Kidney (tissue), 14 donors: ENCODE measurements around the gene EVI5L. TPM values are rescaled to one million over a fixed set of nuclear protein-coding genes. Genes with fewer than 3 reads are reported as not detected.

Experiments
- DNase-seq, 5 donors: peaks; one replicate each; pipeline ENCODE4 v3.0.0-alpha.2; 2013 to 2020
- FAIRE-seq: peaks from 2 replicates; lab custom pipeline; 2012; peaks lifted over from hg19 to GRCh38; lab: Jason Lieb, UNC
- H3K27ac ChIP-seq, 2 donors: one replicate each; pipeline ENCODE4 v1.7.0; 2013; ENCODE audit warnings: low read depth in 2 of 2, low read length in 2 of 2, inconsistent platforms in 1 of 2
- H3K27me3 ChIP-seq: one replicate; pipeline ENCODE4 v1.7.1; 2013; ENCODE audit warnings: low read length, inconsistent platforms; ENCODE audit not compliant: control insufficient read depth, insufficient read depth
- H3K36me3 ChIP-seq, 3 donors: one replicate each; pipeline versions ENCODE4 v1.7.0 to v1.7.1; 2013; ENCODE audit warnings: low read length in 3 of 3, control low read depth in 1 of 3, inconsistent platforms in 1 of 3; ENCODE audit not compliant: insufficient read depth in 3 of 3, control insufficient read depth in 2 of 3
- H3K4me1 ChIP-seq, 3 donors: one replicate each; pipeline versions ENCODE4 v1.7.0 to v1.7.1; 2013; ENCODE audit warnings: low read length in 3 of 3, inconsistent platforms in 1 of 3, low read depth in 1 of 3; ENCODE audit not compliant: control insufficient read depth in 2 of 3, insufficient read depth in 2 of 3
- H3K4me3 ChIP-seq, 3 donors: one replicate each; pipeline versions ENCODE4 v1.7.0 to v1.8.1; 2013; ENCODE audit warnings: low read length in 3 of 3, control low read depth in 1 of 3, inconsistent platforms in 1 of 3
- H3K9ac ChIP-seq, 3 donors: one replicate each; pipeline versions ENCODE4 v1.7.0 to v1.7.1; 2013; ENCODE audit warnings: low read length in 3 of 3, control low read depth in 1 of 3, inconsistent platforms in 1 of 3
- H3K9me3 ChIP-seq, 3 donors: one replicate each; pipeline versions ENCODE4 v1.7.0 to v1.7.1; 2013; ENCODE audit warnings: low read length in 3 of 3, control low read depth in 1 of 3, inconsistent platforms in 1 of 3; ENCODE audit not compliant: control insufficient read depth in 2 of 3, insufficient read depth in 1 of 3
- CTCF ChIP-seq: IDR thresholded peaks from 3 replicates; pipeline ENCODE4 v1.5.1; 2012; ENCODE audit warnings: mild to moderate bottlenecking, moderate library complexity, borderline replicate concordance; ENCODE audit not compliant: insufficient read depth; ENCODE audit errors: extremely low read depth
- intact Hi-C: fragments of 100-400 bp; cut with DNase I; formaldehyde crosslinking; loops from one replicate; pipeline ENCODE4 v1.11.1; 2022
- polyA plus RNA-seq: library from polyadenylated mRNA; stranded (reverse); fragments of 350-450 nt; fragmentation: Illumina TruSeq; extraction: RNeasy Lipid Tissue Mini Kit (QIAGEN cat#74804); gene quantifications from one replicate; pipeline ENCODE4 v1.2.3, GENCODE V29; 2014; ENCODE audit warnings: low read depth, low replicate concordance; ENCODE audit not compliant: insufficient read depth
- total RNA-seq: library from RNA; stranded (reverse); fragmentation: NEBNext Ultra II Directional; extraction: Animal tissue kit (Norgen Biotek cat#: 25700); gene quantifications from one replicate; pipeline ENCODE4 v1.2.1, GENCODE V29; 2021
- donor health status: control.
- donor health status: control.
- donor health status: control.
- donor health status: control.
- donor health status: control.
- donor health status: DM: yes; HTN: yes; CAD: no.
- donor health status: Normal renal cell carcinoma (clear cell type).

The EVI5L gene
- total and polyA plus RNA-seq, 2 donors from 2014 or later: 14.5 to 15.9 TPM

- Histone ChIP-seq H3K27ac (no peak overlapping the region), H3K9ac (no peak overlapping the region), H3K4me1 (peaks cover 0 to 5% (median 0%) of the 10 kb centered on the region in 3 donors), H3K4me3 (no peak overlapping the region), H3K9me3 (no peaks in the 10 kb centered on the region), H3K36me3 (no peaks in the 10 kb centered on the region), H3K27me3 (no peaks in the 10 kb centered on the region)
- FAIRE-seq (no peak), DNase-seq (no peak)
- no peak for TF ChIP-seq CTCF
- intact Hi-C loops: no loop called here
Observed at GRCh38 chr19:7849631-7849999, 19.6 kb downstream of the EVI5L start.

GRCh38 chr19:7850000-7850813, 20.2 kb downstream of the EVI5L start:
- Histone ChIP-seq H3K9ac (no peak overlapping the region), H3K27ac (no peak overlapping the region), H3K4me3 (no peak overlapping the region), H3K9me3 (no peaks in the 10 kb centered on the region), H3K36me3 (no peaks in the 10 kb centered on the region), H3K4me1 (no peaks in the 10 kb centered on the region), H3K27me3 (no peaks in the 10 kb centered on the region)
- DNase-seq: peak; percentile 37 to 80 (median 49)
- no peak for TF ChIP-seq CTCF
- no peak for FAIRE-seq
- intact Hi-C loops: no loop called here

- H3K27ac ChIP-seq: no peak overlapping the region
- H3K9me3 ChIP-seq: no peaks in the 10 kb centered on the region
- intact Hi-C loops: no loop called here
- H3K27me3 ChIP-seq: no peaks in the 10 kb centered on the region
- TF ChIP-seq CTCF: no peak
- no peak overlapping the region for H3K4me3 ChIP-seq
- H3K36me3 ChIP-seq: no peaks in the 10 kb centered on the region
- H3K4me1 ChIP-seq: no peaks in the 10 kb centered on the region
- no peak overlapping the region for H3K9ac ChIP-seq
- peak in 1 of 5 donors; percentile 53 for DNase-seq
- FAIRE-seq: no peak
Observed at GRCh38 chr19:7850945-7851622, 21.1 kb downstream of the EVI5L start.
